PC-9 (cell line): ENCODE data around the gene TMEM156. TPM values are rescaled to one million over a fixed set of nuclear protein-coding genes. Genes with fewer than 3 reads are reported as not detected.
A peak's percentile ranks its signal among the peaks of the same experiment; 100 is the strongest.

Source experiments
- BruUV-seq: library from RNA; stranded (reverse); fragments of 400-500 nt; replicated peaks from 2 replicates; lab custom pipeline; 2021; lab: Mats Ljungman, UMichigan
- CTCF ChIA-PET: fragments of 300-600 bp; sonication (Branson Sonifier 250); formaldehyde crosslinking; loops from one replicate; lab custom pipeline; 2022; ENCODE audit warnings: antibody characterized with exemption; lab: Charles Lee
- POLR2A ChIA-PET: fragments of 300-600 bp; sonication (Branson Sonifier 250); formaldehyde crosslinking; loops from one replicate; lab custom pipeline; 2022; ENCODE audit warnings: antibody characterized with exemption; ENCODE audit not compliant: unreplicated experiment; lab: Charles Lee
- DNase-seq, 2 experiments: peaks; one replicate each; pipeline versions ENCODE4 v3.0.0 to v3.0.0-alpha.2; 2015 to 2022; ENCODE audit warnings: mixed read lengths in 1 of 2
- H2AFZ ChIP-seq: fragments of 200-600 bp; sonication (generic); 2 replicates; pipeline ENCODE4 v1.8.1; 2017; ENCODE audit warnings: antibody characterized with exemption
- H3F3A ChIP-seq: fragments of 200-600 bp; sonication (generic); 2 replicates; pipeline ENCODE4 v1.8.1; 2017; ENCODE audit warnings: antibody characterized with exemption, mild to moderate bottlenecking, low read depth; ENCODE audit not compliant: insufficient read depth
- H3K27ac ChIP-seq: fragments of 200-600 bp; sonication (generic); 2 replicates; pipeline ENCODE4 v1.6.1; 2016; ENCODE audit warnings: mixed run types
- H3K27me3 ChIP-seq: fragments of 200-600 bp; sonication (generic); 2 replicates; pipeline ENCODE4 v1.6.1; 2016; ENCODE audit warnings: low read depth, mixed run types; ENCODE audit not compliant: insufficient read depth
- H3K36me3 ChIP-seq: fragments of 200-600 bp; sonication (generic); 2 replicates; pipeline ENCODE4 v1.6.1; 2016; ENCODE audit warnings: low read depth, mixed run types
- H3K4me1 ChIP-seq: fragments of 200-600 bp; sonication (generic); replicated peaks from 2 replicates; pipeline ENCODE4 v1.6.1; 2016; ENCODE audit warnings: mixed run types; ENCODE audit not compliant: insufficient read depth
- H3K4me2 ChIP-seq: fragments of 200-600 bp; sonication (generic); 2 replicates; pipeline ENCODE4 v1.6.1; 2017; ENCODE audit warnings: mixed run types
- H3K4me3 ChIP-seq: fragments of 200-600 bp; sonication (generic); 2 replicates; pipeline ENCODE4 v1.6.1; 2016; ENCODE audit warnings: mixed run types
- H3K79me2 ChIP-seq: fragments of 200-600 bp; sonication (generic); 2 replicates; pipeline ENCODE4 v1.6.1; 2017; ENCODE audit warnings: low read depth, mixed run types
- H3K9me2 ChIP-seq: fragments of 200-600 bp; sonication (generic); 2 replicates; pipeline ENCODE4 v1.8.1; 2017; ENCODE audit warnings: mild to moderate bottlenecking; ENCODE audit not compliant: insufficient read depth
- H3K9me3 ChIP-seq: fragments of 200-600 bp; sonication (generic); 2 replicates; pipeline ENCODE4 v1.8.1; 2016; ENCODE audit warnings: low read depth; ENCODE audit not compliant: insufficient read depth
- H4K20me1 ChIP-seq: fragments of 200-600 bp; sonication (generic); 2 replicates; pipeline ENCODE4 v1.8.1; 2017; ENCODE audit not compliant: insufficient read depth
- CTCF ChIP-seq: fragments of 200-600 bp; sonication (generic); conservative IDR thresholded peaks from 2 replicates; pipeline ENCODE4 v1.6.1; 2017; ENCODE audit warnings: mixed run types, antibody characterized with exemption, mild to moderate bottlenecking, moderate library complexity
- EZH2 ChIP-seq: fragments of 200-600 bp; sonication (generic); IDR thresholded peaks from 2 replicates; pipeline ENCODE4 v1.8.0; 2017; ENCODE audit warnings: antibody characterized with exemption, low read depth
- intact Hi-C: fragments of 100-400 bp; cut with micrococcal nuclease; formaldehyde crosslinking; loops from one replicate; pipeline ENCODE4 v1.10.0; 2022; ENCODE audit not compliant: unreplicated experiment
- total RNA-seq: library from RNA; stranded (reverse); gene quantifications from 2 replicates; pipeline ENCODE4 v1.2.3, GENCODE V29; 2021

TMEM156 gene
- total RNA-seq, 1 experiment from 2014 or later = 29.3 TPM

GRCh38 chr4:39043861-39044363 lies 11.7 kb upstream of the TMEM156 start:
- peak overlapping the region; percentile 85 for H3K4me3 ChIP-seq
- no peak for DNase-seq

GRCh38 chr4:39043058-39043860 lies 11.1 kb upstream of the TMEM156 start:
- Histone ChIP-seq H4K20me1 (peaks cover 4% of the 10 kb centered on the region), H3K27ac (peak overlapping the region; percentile 98), H3K4me1 (peaks cover 65% of the 10 kb centered on the region), H3K9me2 (no peaks in the 10 kb centered on the region), H3K36me3 (0 out of 2 replicates have a peak, but pooled peaks cover 3% of the 10 kb centered on the region), H3F3A (peaks cover 60% of the 10 kb centered on the region), H2AFZ (no peak overlapping the region), H3K27me3 (no peaks in the 10 kb centered on the region), H3K4me3 (peak overlapping the region; percentile 85), H3K9me3 (no peaks in the 10 kb centered on the region), H3K79me2 (peaks cover 28% of the 10 kb centered on the region), H3K4me2 (peak overlapping the region; percentile 95)
- TF ChIP-seq CTCF = no peak
- TF ChIP-seq EZH2 = no peak
- no TSS peak for BruUV-seq
- ChIA-PET CTCF (no interaction called here), POLR2A (interaction anchor here (0.6 to 0.7 kb wide), 5 partner anchors 15 to 347 kb away, joined by 4 to 6 read pairs (median 4); no protein-coding TSS in a partner anchor)
- peak; percentile 64 to 96 for DNase-seq
- intact Hi-C loops = loop anchor here (1.0 to 5.0 kb wide), 4 partner anchors 11 to 881 kb away; partner anchors contain the start of genes FAM114A1 and TMEM156

More at GRCh38 chr4:39043861-39044363, 11.7 kb upstream of the TMEM156 start:
- no peaks in the 10 kb centered on the region for H3K9me3 ChIP-seq
- peaks cover 7% of the 10 kb centered on the region for H4K20me1 ChIP-seq
- TF ChIP-seq EZH2 (no peak), CTCF (no peak)
- H3K79me2 ChIP-seq = peaks cover 35% of the 10 kb centered on the region
- peaks cover 8% of the 10 kb centered on the region; the same call in 1 of the 2 replicates for H3K36me3 ChIP-seq
- intact Hi-C loops = loop anchor here (1.0 to 5.0 kb wide), 5 partner anchors 8 to 882 kb away; partner anchors contain the start of genes FAM114A1 and TMEM156
- no peaks in the 10 kb centered on the region for H3K9me2 ChIP-seq
- no peaks in the 10 kb centered on the region for H3K27me3 ChIP-seq
- no peak overlapping the region for H2AFZ ChIP-seq
- peaks cover 60% of the 10 kb centered on the region for H3F3A ChIP-seq
- peak overlapping the region; percentile 95 for H3K4me2 ChIP-seq
- TSS peak; percentile 92 for BruUV-seq
- ChIA-PET CTCF (interaction anchor here (0.7 kb wide), 1 partner anchor 247 kb away, joined by 3 read pairs; no protein-coding TSS in a partner anchor), POLR2A (interaction anchor here (0.6 to 1.2 kb wide), 8 partner anchors 9 to 484 kb away, joined by 3 to 7 read pairs (median 5); partner anchors contain the start of gene UGDH)
- H3K27ac ChIP-seq = peak overlapping the region; percentile 98
- H3K4me1 ChIP-seq = peaks cover 59% of the 10 kb centered on the region

GRCh38 chr4:39042366-39042765 lies 10.2 kb upstream of the TMEM156 start:
- H3K4me1 ChIP-seq = peaks cover 66% of the 10 kb centered on the region
- intact Hi-C loops = loop anchor here (2.0 to 5.0 kb wide), 3 partner anchors 94 to 880 kb away; partner anchors contain the start of gene FAM114A1
- no peaks in the 10 kb centered on the region for H3K9me2 ChIP-seq
- peaks cover 59% of the 10 kb centered on the region for H3F3A ChIP-seq
- H3K9me3 ChIP-seq = no peaks in the 10 kb centered on the region
- no TSS peak for BruUV-seq
- POLR2A ChIA-PET = interaction anchor here (0.7 kb wide), 1 partner anchor 129 kb away, joined by 4 read pairs; no protein-coding TSS in a partner anchor
- H3K27me3 ChIP-seq = no peaks in the 10 kb centered on the region
- H4K20me1 ChIP-seq = peaks cover 4% of the 10 kb centered on the region; the same call in 1 of the 2 replicates
- TF ChIP-seq CTCF (no peak), EZH2 (no peak)
- H3K4me3 ChIP-seq = no peak overlapping the region; the same call in 1 of the 2 replicates
- no peaks in the 10 kb centered on the region for H3K36me3 ChIP-seq
- H2AFZ ChIP-seq = no peak overlapping the region
- CTCF ChIA-PET = interaction anchor here (0.6 kb wide), 1 partner anchor 980 kb away, joined by 5 read pairs; no protein-coding TSS in a partner anchor
- peaks cover 19% of the 10 kb centered on the region for H3K79me2 ChIP-seq
- peak overlapping the region; percentile 98 for H3K27ac ChIP-seq
- DNase-seq = no peak
- peak overlapping the region; percentile 95 for H3K4me2 ChIP-seq
